H9 (cell line): ENCODE results near the gene CACNA1F. TPM values are rescaled to one million over a fixed set of nuclear protein-coding genes. Genes with fewer than 3 reads are reported as not detected.

Experiments used
- DNase-seq: peaks from one replicate; pipeline ENCODE4 v3.0.0-alpha.2; 2017
- H2AFZ ChIP-seq: one replicate; pipeline ENCODE4 v1.6.1; 2013; ENCODE audit warnings: mild to moderate bottlenecking, low read length, control low read depth, moderate library complexity
- H2AK5ac ChIP-seq: 2 replicates; pipeline ENCODE4 v1.6.1; 2013; ENCODE audit warnings: low read length, control low read depth, mixed read lengths; ENCODE audit not compliant: insufficient read length
- H2BK120ac ChIP-seq: one replicate; pipeline ENCODE4 v1.6.1; 2013; ENCODE audit warnings: low read depth, mild to moderate bottlenecking, low read length, control low read depth, inconsistent platforms; ENCODE audit not compliant: poor library complexity, severe bottlenecking
- H2BK12ac ChIP-seq: 2 replicates; pipeline ENCODE4 v1.6.1; 2013; ENCODE audit warnings: low read length, control low read depth, mixed read lengths, low read depth; ENCODE audit not compliant: insufficient read length
- H2BK15ac ChIP-seq: 2 replicates; pipeline ENCODE4 v1.6.1; 2013; ENCODE audit warnings: low read depth, low read length, control low read depth
- H2BK20ac ChIP-seq: one replicate; pipeline ENCODE4 v1.6.1; 2013; ENCODE audit warnings: low read depth, mild to moderate bottlenecking, low read length, control low read depth, inconsistent platforms; ENCODE audit not compliant: poor library complexity, severe bottlenecking
- H2BK5ac ChIP-seq: 2 replicates; pipeline ENCODE4 v1.6.1; 2013; ENCODE audit warnings: low read length, control low read depth, mixed read lengths; ENCODE audit not compliant: insufficient read length
- H3K14ac ChIP-seq: 2 replicates; pipeline ENCODE4 v1.6.1; 2013; ENCODE audit warnings: low read length, control low read depth; ENCODE audit not compliant: insufficient read depth
- H3K18ac ChIP-seq: 2 replicates; pipeline ENCODE4 v1.6.1; 2013; ENCODE audit warnings: low read depth, mild to moderate bottlenecking, mixed read lengths, low read length, control low read depth; ENCODE audit not compliant: insufficient read length
- H3K23ac ChIP-seq: 2 replicates; pipeline ENCODE4 v1.6.1; 2013; ENCODE audit warnings: low read length, control low read depth, mixed read lengths, low read depth; ENCODE audit not compliant: insufficient read length
- H3K23me2 ChIP-seq: 2 replicates; pipeline ENCODE4 v1.6.1; 2013; ENCODE audit warnings: low read depth, mild to moderate bottlenecking, mixed read lengths, low read length, control low read depth; ENCODE audit not compliant: insufficient read length, poor library complexity, severe bottlenecking
- H3K27ac ChIP-seq: 2 replicates; pipeline ENCODE4 v1.5.1; 2013; ENCODE audit warnings: low read length, control low read depth, mixed read lengths, low read depth; ENCODE audit not compliant: insufficient read length
- H3K27me3 ChIP-seq: 2 replicates; pipeline ENCODE4 v1.6.1; 2013; ENCODE audit warnings: low read length, control low read depth, inconsistent platforms; ENCODE audit not compliant: insufficient read depth
- H3K4ac ChIP-seq: 2 replicates; pipeline ENCODE4 v1.6.1; 2013; ENCODE audit warnings: low read depth, mild to moderate bottlenecking, control low read depth, inconsistent platforms, low read length, moderate library complexity
- H3K4me1 ChIP-seq: 2 replicates; pipeline ENCODE4 v1.6.1; 2013; ENCODE audit warnings: low read length, control low read depth, inconsistent platforms; ENCODE audit not compliant: insufficient read depth
- H3K4me2 ChIP-seq: 2 replicates; pipeline ENCODE4 v1.6.1; 2013; ENCODE audit warnings: low read length, control low read depth, mixed read lengths; ENCODE audit not compliant: insufficient read length, insufficient read depth
- H3K56ac ChIP-seq: 2 replicates; pipeline ENCODE4 v1.6.1; 2013; ENCODE audit warnings: low read depth, mild to moderate bottlenecking, mixed read lengths, low read length, control low read depth; ENCODE audit not compliant: insufficient read length
- H3K79me1 ChIP-seq: 2 replicates; pipeline ENCODE4 v1.6.1; 2013; ENCODE audit warnings: low read depth, mild to moderate bottlenecking, moderate library complexity, low read length, control low read depth, inconsistent platforms; ENCODE audit not compliant: insufficient read depth, poor library complexity, severe bottlenecking
- H3K79me2 ChIP-seq: 2 replicates; pipeline ENCODE4 v1.6.1; 2013; ENCODE audit warnings: low read length, control low read depth, inconsistent platforms; ENCODE audit not compliant: insufficient read depth
- H3K9ac ChIP-seq: 2 replicates; pipeline ENCODE4 v1.6.1; 2013; ENCODE audit warnings: low read length, control low read depth, mixed read lengths; ENCODE audit not compliant: insufficient read length; ENCODE audit errors: extremely low read depth
- H3K9me3 ChIP-seq: one replicate; pipeline ENCODE4 v1.6.1; 2013; ENCODE audit warnings: low read depth, low read length, inconsistent platforms; ENCODE audit not compliant: control insufficient read depth
- H3T11ph ChIP-seq: one replicate; pipeline ENCODE4 v1.6.1; 2013; ENCODE audit warnings: mild to moderate bottlenecking, low read length, control low read depth, inconsistent platforms
- H4K20me1 ChIP-seq: one replicate; pipeline ENCODE4 v1.6.1; 2013; ENCODE audit not compliant: control insufficient read depth, insufficient read length, insufficient read depth
- H4K5ac ChIP-seq: 2 replicates; pipeline ENCODE4 v1.6.1; 2013; ENCODE audit warnings: low read depth, mild to moderate bottlenecking, mixed read lengths, low read length, control low read depth; ENCODE audit not compliant: insufficient read length
- H4K8ac ChIP-seq: replicated peaks from 2 replicates; pipeline ENCODE4 v1.6.1; 2013; ENCODE audit warnings: low read length, control low read depth, mixed read lengths, low read depth; ENCODE audit not compliant: insufficient read length
- H4K91ac ChIP-seq: 2 replicates; pipeline ENCODE4 v1.6.1; 2013; ENCODE audit warnings: low read depth, mild to moderate bottlenecking, moderate library complexity, mixed read lengths, low read length, control low read depth; ENCODE audit not compliant: insufficient read length
- H3K27ac Mint-ChIP-seq, 3 experiments: 2 replicates in 2 of 3; 3 replicates in 1 of 3; pipeline ENCODE4 v1.8.0; 2020 to 2021; ENCODE audit warnings: mixed read lengths in 3 of 3, mild to moderate bottlenecking in 1 of 3, moderate library complexity in 1 of 3
- H3K27me3 Mint-ChIP-seq: 2 replicates; pipeline ENCODE4 v1.8.0; 2021; ENCODE audit warnings: low read depth, mild to moderate bottlenecking, moderate library complexity, mixed read lengths
- H3K36me3 Mint-ChIP-seq, 3 experiments: 2 replicates in 2 of 3; 3 replicates in 1 of 3; pipeline ENCODE4 v1.8.0; 2020 to 2021; ENCODE audit warnings: low read depth in 3 of 3, mixed read lengths in 3 of 3; ENCODE audit not compliant: insufficient read depth in 1 of 3
- H3K4me1 Mint-ChIP-seq, 2 experiments: 2 replicates each; pipeline ENCODE4 v1.8.0; 2020; ENCODE audit warnings: mixed read lengths in 2 of 2
- H3K4me3 Mint-ChIP-seq, 2 experiments: 2 replicates in 1 of 2; 3 replicates in 1 of 2; pipeline ENCODE4 v1.8.0; 2020 to 2021; ENCODE audit warnings: mild to moderate bottlenecking in 2 of 2, mixed read lengths in 2 of 2, moderate library complexity in 1 of 2
- H3K9me3 Mint-ChIP-seq, 2 experiments: 2 replicates in 1 of 2; 3 replicates in 1 of 2; pipeline ENCODE4 v1.8.0; 2020; ENCODE audit warnings: mild to moderate bottlenecking in 2 of 2, mixed read lengths in 2 of 2, moderate library complexity in 1 of 2
- CTCF ChIP-seq: fragments of 200-600 bp; sonication (generic); conservative IDR thresholded peaks from 3 replicates; pipeline ENCODE4 v1.8.0; 2021; ENCODE audit warnings: antibody characterized with exemption, mild to moderate bottlenecking
- WGBS: extraction: QIAGEN DNeasy Blood & Tissue Kit; methylation state at CpG from one replicate; pipeline ENCODE4 v1.1.7; 2013; ENCODE audit warnings: missing lambda C conversion rate, low lambda C conversion rate, mixed read lengths; ENCODE audit not compliant: insufficient read length; ENCODE audit errors: extremely low coverage; 5-methylcytosine and 5-hydroxymethylcytosine counted together
- total RNA-seq: library from RNA; stranded (reverse); gene quantifications from 2 replicates; pipeline ENCODE4 v1.2.1, GENCODE V29; 2021

Gene CACNA1F
- total RNA-seq, 1 experiment from 2014 or later: 1.4 TPM

GRCh38 chrX:49282647-49283011 is 49.5 kb upstream of the CACNA1F start:
- H3K27ac Mint-ChIP-seq: peak overlapping the region; percentile 32 to 62 (median 56); a peak in 5 of 7 replicates
- peak overlapping the region in 1 of 2 experiments; percentile 27; a peak in 3 of 5 replicates for H3K4me3 Mint-ChIP-seq
- no peak overlapping the region for H3K9ac ChIP-seq

More at GRCh38 chrX:49282647-49283011, 49.5 kb upstream of the CACNA1F start:
- peaks cover 67 to 70% of the 10 kb centered on the region in 2 experiments for H3K9me3 Mint-ChIP-seq
- H3K18ac ChIP-seq: no peak overlapping the region
- DNase-seq: peak; percentile 53
- H3K36me3 Mint-ChIP-seq: peaks cover 1 to 6% (median 4%) of the 10 kb centered on the region in 3 experiments; a peak in 6 of 7 replicates
- H2BK12ac ChIP-seq: no peak overlapping the region
- peaks cover 7 to 11% of the 10 kb centered on the region in 2 experiments; a peak in 3 of 4 replicates for H3K4me1 Mint-ChIP-seq
- H3K9me3 ChIP-seq: peaks cover 28% of the 10 kb centered on the region
- H3K23ac ChIP-seq: no peak overlapping the region
- no peak overlapping the region for H4K91ac ChIP-seq
- no peaks in the 10 kb centered on the region for H3K79me1 ChIP-seq
- no peak overlapping the region for H3T11ph ChIP-seq
- no peak overlapping the region for H3K56ac ChIP-seq
- no peak overlapping the region for H2BK20ac ChIP-seq
- no peak overlapping the region for H2BK5ac ChIP-seq
- H4K20me1 ChIP-seq: no peaks in the 10 kb centered on the region
- TF ChIP-seq CTCF: peak; percentile 48; the same call in 2 of the 3 replicates
- H4K5ac ChIP-seq: no peak overlapping the region
- no peaks in the 10 kb centered on the region for H3K27me3 ChIP-seq
- H4K8ac ChIP-seq: no peak overlapping the region
- no peak overlapping the region for H3K4me2 ChIP-seq
- peaks cover 2% of the 10 kb centered on the region for H3K27me3 Mint-ChIP-seq
- peaks cover 3% of the 10 kb centered on the region; the same call in 1 of the 2 replicates for H3K79me2 ChIP-seq
- H2BK120ac ChIP-seq: no peak overlapping the region
- H3K4me1 ChIP-seq: no peaks in the 10 kb centered on the region
- H2AFZ ChIP-seq: no peak overlapping the region
- no peaks in the 10 kb centered on the region for H3K23me2 ChIP-seq
- no CpG with 5 or more reads among the region's 11 CpGs for WGBS
- H3K4ac ChIP-seq: no peak overlapping the region
- H3K27ac ChIP-seq: no peak overlapping the region
- H2AK5ac ChIP-seq: no peak overlapping the region
- peak overlapping the region; percentile 87 for H3K14ac ChIP-seq
- H2BK15ac ChIP-seq: no peak overlapping the region
